KOPT-K1 (cell line): ENCODE measurements around the gene RPS14.
"Not testable (repeated sequence)": the region's sequence is repeated elsewhere in the genome, so short reads cannot be mapped to it uniquely, and the experiment has no call there.

ENCODE experiments used
- H3K27ac ChIP-seq: fragments of 200-600 bp; sonication (generic); 2 replicates; pipeline ENCODE4 v1.5.1; 2016; ENCODE audit warnings: antibody characterized with exemption, mild to moderate bottlenecking, low read depth, low read length; ENCODE audit not compliant: poor library complexity, severe bottlenecking
- H3K36me3 ChIP-seq: fragments of 200-600 bp; sonication (generic); 2 replicates; pipeline ENCODE4 v1.5.1; 2017; ENCODE audit warnings: antibody characterized with exemption, mild to moderate bottlenecking, low read length, moderate library complexity; ENCODE audit not compliant: insufficient read depth
- H3K9me3 ChIP-seq: fragments of 200-600 bp; sonication (generic); 2 replicates; pipeline ENCODE4 v1.5.1; 2017; ENCODE audit warnings: antibody characterized with exemption, low read length, mild to moderate bottlenecking; ENCODE audit not compliant: insufficient read depth, poor library complexity, severe bottlenecking

RPS14 gene

GRCh38 chr5:150413902-150414790 lies 35.4 kb downstream of the RPS14 start:
- not testable (repeated sequence) for H3K9me3 ChIP-seq, H3K36me3 ChIP-seq, H3K27ac ChIP-seq

GRCh38 chr5:150413176-150413901 lies 36.2 kb downstream of the RPS14 start:
- no peak overlapping the region for H3K27ac ChIP-seq

GRCh38 chr5:150412319-150413175 lies 37.0 kb downstream of the RPS14 start, which contains the start of gene CD74:
Gene CD74 (minus strand): TSS chr5:150412910. CDS start chr5:150412749, 161 bp downstream.
- Histone ChIP-seq H3K27ac (no peak within 1 kb of the TSS), H3K9me3 (no peaks in the 10 kb centered on the region), H3K36me3 (no peaks in the 10 kb centered on the region)

More at GRCh38 chr5:150413176-150413901, 36.2 kb downstream of the RPS14 start:
- Histone ChIP-seq H3K9me3 (no peaks in the 10 kb centered on the region), H3K36me3 (no peaks in the 10 kb centered on the region)

DNA sequence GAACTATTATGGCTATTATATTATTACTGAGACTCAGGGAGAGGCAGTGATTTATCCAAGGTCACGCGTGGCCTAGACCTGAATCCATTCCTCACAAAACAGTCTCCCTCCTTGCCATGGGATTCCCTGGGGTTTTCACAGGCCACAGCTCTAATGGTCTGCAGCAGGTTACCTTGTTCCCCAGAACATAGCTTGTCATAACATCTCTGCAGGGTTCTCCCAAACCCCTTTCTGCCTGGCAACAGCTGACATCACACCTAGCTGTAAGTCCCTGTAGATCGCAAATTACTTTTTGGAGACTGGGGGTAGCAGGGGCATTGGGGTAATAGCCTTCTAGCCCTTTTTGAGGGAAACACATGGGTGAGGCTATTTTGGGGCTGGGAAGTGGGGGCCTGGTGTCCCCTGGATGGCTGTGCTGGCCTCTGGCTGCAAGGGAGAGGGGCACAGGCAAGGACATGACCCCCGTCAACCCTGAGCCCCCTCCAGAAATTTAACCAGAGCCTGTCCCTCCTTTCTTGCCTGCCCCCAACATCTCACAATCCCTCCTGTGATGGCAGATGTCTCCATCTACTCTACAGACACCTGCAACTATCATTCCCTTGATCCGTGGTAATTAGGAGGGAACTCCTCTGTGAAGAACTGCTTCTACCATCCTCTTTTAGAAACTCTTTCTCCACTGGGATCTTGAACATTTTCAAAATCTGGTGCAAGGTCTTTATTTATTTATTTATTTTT lies 38.1 kb downstream of the RPS14 start:
- H3K9me3 ChIP-seq: no peaks in the 10 kb centered on the region
- no peaks in the 10 kb centered on the region for H3K36me3 ChIP-seq
- H3K27ac ChIP-seq: no peak overlapping the region

GRCh38 chr5:150410524-150411244 lies 38.9 kb downstream of the RPS14 start:
- Histone ChIP-seq H3K27ac (no peak overlapping the region), H3K36me3 (no peaks in the 10 kb centered on the region), H3K9me3 (no peaks in the 10 kb centered on the region)

DNA sequence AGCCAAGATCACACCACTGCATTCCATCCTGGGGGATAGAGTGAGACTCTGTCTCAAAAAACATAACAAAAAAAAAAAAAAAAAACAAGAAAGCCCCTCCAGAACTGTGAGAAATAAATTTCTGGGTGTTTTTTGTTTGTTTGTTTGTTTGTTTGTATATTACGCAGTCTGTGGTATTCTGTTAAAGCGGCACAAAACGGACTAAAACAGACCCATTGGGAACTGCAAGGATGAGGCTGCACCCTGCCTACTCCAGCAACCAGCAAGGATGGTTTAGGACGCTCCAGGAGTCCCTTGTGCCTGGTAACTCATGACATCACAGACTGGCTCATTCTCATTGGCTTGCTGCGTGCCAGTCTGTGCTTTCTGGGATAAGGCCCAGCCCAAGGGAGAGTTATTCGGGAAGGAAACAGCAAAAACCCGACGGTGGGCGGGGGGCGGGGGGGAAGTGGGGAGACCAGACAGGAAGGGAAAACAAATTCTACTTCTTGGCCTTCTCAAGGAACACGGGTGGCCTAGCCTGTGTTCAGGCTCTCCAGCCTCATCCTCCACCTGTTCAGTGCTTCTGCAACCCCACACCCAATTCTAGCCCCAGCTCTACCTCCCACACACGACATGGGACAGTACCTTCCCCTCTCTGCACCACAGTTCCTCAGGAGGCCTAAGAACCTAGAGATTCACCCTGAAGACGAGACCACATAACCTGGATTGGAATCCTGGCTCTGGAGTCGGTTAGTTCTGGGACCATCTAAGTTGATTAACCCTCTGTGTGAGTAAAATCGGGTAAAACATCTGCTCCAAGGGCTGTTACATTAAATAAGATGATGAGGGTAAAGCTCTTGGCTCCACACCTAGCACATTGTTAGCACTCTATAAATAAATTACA lies 39.7 kb downstream of the RPS14 start:
- H3K9me3 ChIP-seq: no peaks in the 10 kb centered on the region
- no peak overlapping the region for H3K27ac ChIP-seq
- H3K36me3 ChIP-seq: no peaks in the 10 kb centered on the region

GRCh38 chr5:150408231-150408943 lies 41.2 kb downstream of the RPS14 start:
- no peaks in the 10 kb centered on the region for H3K36me3 ChIP-seq
- no peak overlapping the region for H3K27ac ChIP-seq
- H3K9me3 ChIP-seq: no peaks in the 10 kb centered on the region

GRCh38 chr5:150407096-150407720 lies 42.3 kb downstream of the RPS14 start:
- peaks cover 11% of the 10 kb centered on the region; the same call in 1 of the 2 replicates for H3K36me3 ChIP-seq
- H3K9me3 ChIP-seq: no peaks in the 10 kb centered on the region
- H3K27ac ChIP-seq: no peak overlapping the region

DNA sequence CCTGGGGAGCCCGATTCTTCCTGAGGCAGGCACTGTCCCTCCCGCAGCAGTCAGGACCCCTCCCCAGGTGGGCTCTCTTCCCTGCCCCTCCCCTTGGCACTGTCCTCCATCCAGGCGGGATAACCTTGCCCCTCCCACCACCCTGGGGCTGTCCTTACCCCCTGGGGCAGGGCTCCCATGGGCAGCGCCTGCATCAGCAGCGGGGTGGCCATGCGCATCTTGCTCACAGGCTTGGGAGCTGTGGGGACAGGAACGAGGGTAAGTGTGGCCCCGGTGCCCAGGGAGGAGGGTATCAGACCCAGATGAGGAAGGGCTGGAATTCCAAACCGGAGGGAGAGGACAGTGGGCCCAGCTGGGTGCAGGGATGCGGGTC lies 42.8 kb downstream of the RPS14 start:
- Histone ChIP-seq H3K36me3 (peaks cover 15% of the 10 kb centered on the region; the same call in 1 of the 2 replicates), H3K9me3 (no peaks in the 10 kb centered on the region), H3K27ac (no peak overlapping the region)

- Histone ChIP-seq H3K36me3 (peaks cover 20% of the 10 kb centered on the region; the same call in 1 of the 2 replicates), H3K27ac (no peak overlapping the region), H3K9me3 (no peaks in the 10 kb centered on the region)
Observed at GRCh38 chr5:150406103-150406722, 43.3 kb downstream of the RPS14 start.

DNA sequence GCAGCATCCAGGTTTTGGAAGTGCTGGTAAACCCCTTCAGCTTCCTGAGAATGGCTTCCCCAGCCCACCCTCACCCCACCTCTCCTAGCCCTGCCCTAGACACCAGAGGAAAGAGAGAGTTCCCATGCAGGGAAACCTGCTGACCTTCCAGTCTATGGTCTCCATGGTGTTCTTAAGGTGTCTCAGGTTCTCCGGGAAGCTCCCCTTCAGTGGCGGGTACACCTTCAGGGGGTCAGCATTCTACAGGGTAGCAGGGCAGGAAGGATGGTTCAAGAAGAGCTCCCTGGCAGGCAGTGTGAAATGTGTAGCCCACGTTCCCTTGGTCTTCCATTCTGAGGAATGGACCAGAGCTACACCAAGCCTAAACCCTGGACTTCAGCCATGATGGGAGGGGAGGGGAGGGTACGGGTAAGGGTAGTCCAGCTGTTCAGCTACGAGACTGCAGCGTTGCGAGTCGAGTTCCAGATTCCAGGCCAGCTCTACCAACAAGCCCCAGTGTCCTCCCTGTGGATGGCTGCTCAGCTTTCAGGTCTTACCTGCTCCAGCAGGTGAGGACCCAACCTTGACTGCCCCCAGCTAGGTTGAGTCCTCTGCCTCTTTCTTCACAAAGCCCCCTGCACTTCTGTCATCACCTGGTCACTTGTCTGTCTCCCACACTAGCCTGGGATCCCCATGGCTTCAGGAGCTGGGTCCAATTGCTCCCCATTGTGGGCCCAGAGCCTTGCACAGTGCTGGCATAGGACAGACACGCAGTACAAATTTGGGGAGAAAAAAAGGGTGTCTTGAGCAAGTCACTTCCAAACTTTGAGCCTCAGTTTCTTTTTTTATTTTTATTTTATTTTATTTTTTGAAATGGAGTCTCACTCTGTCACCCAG lies 44.4 kb downstream of the RPS14 start:
- Histone ChIP-seq H3K27ac (no peak overlapping the region), H3K9me3 (no peaks in the 10 kb centered on the region), H3K36me3 (peaks cover 31% of the 10 kb centered on the region)
